GM18861 (cell line): ENCODE results near the gene GOT1.

Experiments
- ATAC-seq: cut with Tn5 transposase; IDR thresholded peaks from one replicate; pipeline ENCODE4 v1.9.1; 2021; ENCODE audit not compliant: unreplicated experiment

The GOT1 gene

GRCh38 chr10:99365311-99365710 lies 65.1 kb downstream of the GOT1 start:
- ATAC-seq: no peak

DNA sequence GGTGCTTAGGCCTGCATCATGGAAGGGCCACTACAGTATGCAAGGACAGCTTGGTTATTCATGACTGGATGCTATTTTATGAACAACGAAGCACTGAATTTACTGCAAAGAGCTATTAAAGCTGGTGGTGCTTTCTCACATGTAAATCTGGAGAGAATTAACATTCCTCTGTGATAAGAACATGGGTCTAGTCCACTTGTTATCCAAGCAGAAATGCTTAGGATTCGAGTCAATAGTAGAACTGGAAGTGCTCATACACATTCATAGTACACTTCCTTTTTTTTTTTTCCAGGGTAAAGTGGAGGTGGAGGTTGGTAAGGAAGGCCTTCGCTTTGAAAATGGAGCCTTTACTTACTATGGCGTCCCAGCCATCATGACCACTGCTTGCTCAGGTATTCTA lies 66.3 kb downstream of the GOT1 start:
- ATAC-seq: no peak

DNA sequence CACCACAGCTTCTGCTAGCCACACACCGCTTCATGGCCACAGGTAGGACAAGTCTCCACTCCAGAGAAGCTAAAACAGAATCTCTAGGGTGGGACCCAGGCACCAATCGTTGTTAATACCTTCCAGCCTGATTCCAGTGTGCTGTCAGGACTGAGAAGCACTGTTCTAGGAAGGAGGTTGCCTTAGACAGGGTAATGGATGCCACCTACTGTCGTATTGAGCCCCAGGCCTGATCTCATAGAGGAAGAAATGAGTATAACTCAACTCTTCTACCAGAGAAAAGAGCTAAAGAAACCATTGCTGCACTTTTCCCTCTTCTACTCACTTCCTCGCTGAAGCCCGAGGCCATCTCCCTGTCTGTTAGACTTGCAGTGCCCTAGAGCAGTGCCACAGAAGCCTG lies 69.5 kb downstream of the GOT1 start:
- ATAC-seq: no peak

- ATAC-seq: no peak
Measured at GRCh38 chr10:99358101-99358500, 72.3 kb downstream of the GOT1 start.

DNA sequence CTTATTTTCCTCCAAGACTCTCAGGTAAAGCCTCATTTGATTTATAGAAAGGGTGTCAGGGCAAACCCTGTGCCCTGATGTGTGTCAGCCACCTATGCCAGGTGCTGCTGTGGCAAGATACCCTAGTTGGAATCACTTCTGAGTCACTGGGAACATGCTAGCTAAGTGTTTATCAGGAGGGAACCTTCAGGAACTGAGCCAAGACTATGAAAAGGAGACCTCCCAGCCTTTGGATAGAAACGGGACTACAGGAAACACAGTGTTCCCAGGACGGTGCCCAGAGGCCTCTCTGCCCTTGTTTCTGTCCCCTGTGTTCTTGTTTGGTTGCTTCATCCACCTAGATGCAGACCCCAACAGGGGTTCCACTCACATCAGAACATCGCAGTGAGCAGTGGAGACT lies 72.7 kb downstream of the GOT1 start:
- no peak for ATAC-seq

DNA sequence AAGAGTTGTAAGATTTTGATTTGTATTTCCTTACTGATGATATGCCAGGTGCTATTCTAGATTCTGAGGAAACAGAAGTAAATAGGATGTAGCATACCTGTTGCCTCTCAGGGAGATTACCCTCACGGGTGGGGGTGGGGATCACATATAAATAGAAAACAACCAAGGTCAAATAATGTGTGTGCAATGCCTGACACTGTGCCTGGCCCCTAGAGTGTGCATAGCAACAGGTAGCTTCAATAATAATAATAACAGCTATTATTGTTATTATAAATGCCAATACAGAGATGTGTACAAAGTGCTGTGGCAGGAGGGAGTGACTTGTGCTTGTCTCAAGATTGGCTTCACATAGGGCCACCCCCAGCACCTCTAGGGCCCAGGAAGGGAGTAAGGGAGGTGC lies 77.2 kb downstream of the GOT1 start:
- no peak for ATAC-seq

- no peak for ATAC-seq
Measured at GRCh38 chr10:99347672-99348071, 82.8 kb downstream of the GOT1 start.
